GM21526 (cell line): ENCODE measurements around the gene SBK2.

Experiments used
- ATAC-seq: cut with Tn5 transposase; IDR thresholded peaks from one replicate; pipeline ENCODE4 v1.9.1; 2021; ENCODE audit warnings: moderate library complexity; ENCODE audit not compliant: unreplicated experiment, low FRiP score

The SBK2 gene

DNA sequence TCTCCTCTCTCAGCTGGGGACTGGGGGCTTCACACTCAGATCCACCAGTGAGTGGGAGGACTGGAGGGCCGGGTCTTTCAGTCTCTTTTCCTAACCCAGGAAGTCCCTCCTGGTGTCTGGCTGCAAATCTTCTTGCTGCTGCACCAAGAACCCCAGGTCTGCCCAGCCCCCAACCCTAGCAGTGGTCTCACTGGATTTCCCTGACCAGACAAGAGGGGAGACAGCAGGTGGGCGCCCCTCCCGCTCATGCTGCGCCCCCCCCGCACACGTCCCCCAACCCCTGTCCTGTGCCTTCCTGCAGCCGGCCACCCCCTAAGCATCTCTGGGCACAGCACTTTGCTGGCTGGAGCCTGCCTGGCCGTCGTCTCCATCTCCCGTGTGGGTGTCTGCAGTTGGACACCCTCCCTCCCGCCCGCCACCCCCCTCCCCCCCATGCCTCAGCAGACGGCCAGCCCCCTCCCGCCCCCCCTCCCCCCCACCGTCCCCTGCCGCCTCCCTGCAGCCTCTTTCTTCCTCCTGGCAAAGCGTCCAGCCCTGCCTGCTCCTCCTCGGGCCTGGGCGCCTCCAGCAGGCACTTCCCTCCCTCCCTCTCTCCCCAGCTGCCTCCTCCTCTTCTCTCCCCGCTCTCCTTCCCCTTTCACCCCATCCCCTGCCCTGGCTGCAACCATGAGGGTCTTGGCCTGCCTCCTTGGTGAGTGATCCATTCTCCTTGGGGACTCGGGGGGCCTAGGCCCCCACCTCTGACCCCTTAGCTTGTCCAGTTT, 48.8 kb downstream of the SBK2 start, which contains the start of gene SSC5D:
SSC5D (plus strand) TSS at position 513 of the 764 bp plus-strand sequence; CDS start at position 667, 154 bp downstream.
- ATAC-seq: no peak

GRCh38 chr19:55486971-55487923, 49.7 kb downstream of the SBK2 start:
- ATAC-seq: no peak

GRCh38 chr19:55486043-55486970, 50.6 kb downstream of the SBK2 start:
- ATAC-seq: no peak

DNA sequence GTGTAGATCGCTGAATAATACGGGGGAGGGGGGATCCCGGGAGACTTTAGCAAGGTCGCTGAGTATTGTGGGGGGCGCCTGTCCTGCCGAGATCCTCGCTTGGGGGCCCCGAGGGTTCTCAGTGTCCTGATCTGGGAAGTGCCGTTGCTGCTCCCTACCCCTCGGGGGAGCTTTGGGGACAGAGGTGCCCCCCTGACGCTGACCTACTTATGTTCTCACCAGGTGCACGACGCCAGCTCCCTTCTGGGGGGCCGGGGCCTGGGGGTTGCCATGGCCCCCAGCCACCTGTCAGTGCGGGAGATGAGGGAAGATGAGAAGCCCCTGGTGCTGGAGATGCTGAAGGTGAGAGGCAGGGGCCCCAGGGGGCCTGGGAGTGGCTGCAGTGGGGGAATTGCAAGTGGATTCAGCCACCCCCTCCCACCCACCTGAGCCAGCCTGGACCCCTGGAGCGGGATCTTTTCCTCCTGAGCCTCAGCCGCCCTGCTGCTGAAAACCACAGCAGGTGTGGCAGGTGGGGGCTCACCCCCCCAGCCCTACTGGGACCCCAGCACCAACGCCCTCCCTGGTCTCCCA, 51.4 kb downstream of the SBK2 start:
- ATAC-seq: no peak

GRCh38 chr19:55484593-55485438, 52.1 kb downstream of the SBK2 start, which contains the start of gene NAT14:
NAT14 (plus strand) TSS chr19:55485188; CDS start chr19:55485709, 521 bp downstream.
- ATAC-seq: peak; percentile 50

- no peak for ATAC-seq
Measured at GRCh38 chr19:55483706-55484592, 53.0 kb downstream of the SBK2 start.

DNA sequence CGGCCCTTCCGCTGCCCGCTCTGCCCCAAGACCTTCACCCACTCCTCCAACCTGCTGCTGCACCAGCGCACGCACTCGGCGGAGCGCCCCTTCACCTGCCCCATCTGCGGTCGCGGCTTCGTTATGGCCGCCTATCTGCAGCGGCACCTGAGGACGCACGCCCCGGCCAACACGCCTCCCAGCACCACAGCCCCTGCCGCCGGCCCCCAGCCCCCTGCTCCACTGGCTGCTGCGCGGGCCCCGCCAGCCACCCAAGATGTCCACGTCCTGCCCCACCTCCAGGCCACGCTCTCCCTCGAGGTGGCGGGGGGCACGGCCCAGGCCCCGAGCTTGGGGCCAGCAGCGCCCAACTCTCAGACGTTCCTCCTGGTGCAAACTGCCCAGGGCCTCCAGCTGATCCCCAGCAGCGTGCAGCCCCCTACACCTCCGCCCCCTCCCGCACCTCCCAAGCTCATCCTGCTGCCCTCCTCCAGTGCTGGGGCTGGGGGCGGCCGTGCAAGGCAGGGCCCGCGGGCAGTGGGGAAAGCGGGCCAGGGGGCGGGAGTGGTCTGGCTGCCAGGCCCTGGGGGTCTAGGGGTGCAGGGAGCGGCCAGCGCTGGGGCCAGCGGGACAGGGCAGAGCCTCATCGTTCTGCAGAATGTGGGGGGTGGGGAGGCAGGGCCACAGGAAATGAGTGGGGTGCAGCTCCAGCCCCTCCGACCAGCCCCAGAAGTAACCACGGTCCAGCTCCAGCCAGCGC, 53.8 kb downstream of the SBK2 start:
- no peak for ATAC-seq

DNA sequence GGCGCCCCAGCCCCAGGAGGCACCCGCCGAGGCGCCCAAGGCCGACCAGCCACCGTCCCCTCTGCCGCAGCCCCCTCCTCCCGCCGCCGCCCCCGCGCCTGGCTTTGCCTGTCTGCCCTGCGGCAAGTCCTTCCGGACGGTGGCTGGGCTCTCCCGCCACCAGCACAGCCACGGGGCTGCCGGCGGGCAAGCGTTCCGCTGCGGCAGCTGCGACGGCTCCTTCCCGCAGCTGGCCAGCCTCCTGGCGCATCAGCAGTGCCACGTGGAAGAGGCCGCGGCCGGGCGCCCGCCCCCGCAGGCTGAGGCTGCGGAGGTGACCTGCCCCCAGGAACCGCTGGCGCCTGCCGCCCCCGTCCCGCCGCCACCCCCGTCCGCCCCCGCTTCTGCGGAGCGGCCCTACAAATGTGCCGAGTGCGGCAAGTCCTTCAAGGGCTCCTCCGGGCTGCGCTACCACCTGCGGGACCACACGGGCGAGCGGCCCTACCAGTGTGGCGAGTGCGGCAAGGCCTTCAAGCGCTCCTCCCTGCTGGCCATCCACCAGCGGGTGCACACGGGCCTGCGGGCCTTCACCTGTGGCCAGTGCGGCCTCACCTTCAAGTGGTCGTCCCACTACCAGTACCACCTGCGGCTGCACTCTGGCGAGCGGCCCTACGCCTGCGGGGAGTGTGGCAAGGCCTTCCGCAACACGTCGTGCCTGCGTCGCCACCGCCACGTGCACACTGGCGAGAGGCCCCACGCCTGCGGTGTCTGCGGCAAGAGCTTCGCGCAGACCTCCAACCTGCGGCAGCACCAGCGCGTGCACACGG, 54.6 kb downstream of the SBK2 start:
- ATAC-seq: no peak

DNA sequence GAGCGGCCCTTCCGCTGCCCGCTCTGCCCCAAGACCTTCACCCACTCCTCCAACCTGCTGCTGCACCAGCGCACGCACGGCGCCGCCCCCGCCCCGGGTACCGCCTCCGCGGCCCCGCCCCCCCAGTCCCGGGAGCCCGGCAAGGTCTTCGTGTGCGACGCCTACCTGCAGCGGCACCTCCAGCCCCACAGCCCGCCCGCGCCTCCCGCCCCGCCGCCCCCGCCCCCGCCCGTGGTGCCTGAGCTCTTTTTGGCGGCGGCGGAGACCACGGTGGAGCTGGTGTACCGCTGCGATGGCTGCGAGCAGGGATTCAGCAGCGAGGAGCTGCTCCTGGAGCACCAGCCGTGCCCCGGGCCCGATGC, 55.2 kb downstream of the SBK2 start:
- no peak for ATAC-seq

GRCh38 chr19:55481148-55481793, 55.7 kb downstream of the SBK2 start:
- no peak for ATAC-seq

GRCh38 chr19:55479451-55480230, 57.3 kb downstream of the SBK2 start:
- ATAC-seq: no peak

DNA sequence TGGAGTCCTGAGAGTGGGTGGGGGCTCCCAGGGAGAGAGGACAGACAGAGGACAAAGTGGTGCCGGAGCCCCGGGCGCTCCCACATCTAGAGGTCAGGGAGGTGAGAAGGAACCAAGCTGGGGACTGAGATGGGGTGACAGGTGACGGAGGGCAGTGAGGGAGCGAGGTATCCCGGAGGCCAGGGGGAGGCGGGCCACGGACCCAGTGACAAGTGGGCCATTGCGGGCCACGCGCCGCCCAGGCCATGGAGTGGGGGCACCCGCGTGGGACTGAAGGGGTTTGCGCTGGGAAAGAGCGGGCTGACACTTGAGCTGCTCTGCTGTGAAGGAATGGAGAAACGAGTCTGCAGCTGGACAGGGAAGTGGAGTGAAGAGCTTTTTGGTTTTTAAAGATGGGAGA, 57.9 kb downstream of the SBK2 start:
- no peak for ATAC-seq
